C4-2B (cell line): ENCODE results near the gene METTL26.

Experiments used
- H3K27ac ChIP-seq: fragments of 450-650 bp; 2 replicates; pipeline ENCODE4 v1.5.1; 2017
- ZFX ChIP-seq: fragments of 450-650 bp; IDR thresholded peaks from 2 replicates; pipeline ENCODE4 v1.6.1; 2017
- TF ChIP-seq, protein P1 (sequence below): fragments of 450-650 bp; conservative IDR thresholded peaks from 2 replicates; pipeline ENCODE4 v1.5.1; 2017; ENCODE audit warnings: mild to moderate bottlenecking

The METTL26 gene

GRCh38 chr16:660132-660458, 24.0 kb upstream of the METTL26 start:
- H3K27ac ChIP-seq = peak overlapping the region; percentile 47
- TF ChIP-seq ZFX = no peak
- TF ChIP-seq, protein P1, sequence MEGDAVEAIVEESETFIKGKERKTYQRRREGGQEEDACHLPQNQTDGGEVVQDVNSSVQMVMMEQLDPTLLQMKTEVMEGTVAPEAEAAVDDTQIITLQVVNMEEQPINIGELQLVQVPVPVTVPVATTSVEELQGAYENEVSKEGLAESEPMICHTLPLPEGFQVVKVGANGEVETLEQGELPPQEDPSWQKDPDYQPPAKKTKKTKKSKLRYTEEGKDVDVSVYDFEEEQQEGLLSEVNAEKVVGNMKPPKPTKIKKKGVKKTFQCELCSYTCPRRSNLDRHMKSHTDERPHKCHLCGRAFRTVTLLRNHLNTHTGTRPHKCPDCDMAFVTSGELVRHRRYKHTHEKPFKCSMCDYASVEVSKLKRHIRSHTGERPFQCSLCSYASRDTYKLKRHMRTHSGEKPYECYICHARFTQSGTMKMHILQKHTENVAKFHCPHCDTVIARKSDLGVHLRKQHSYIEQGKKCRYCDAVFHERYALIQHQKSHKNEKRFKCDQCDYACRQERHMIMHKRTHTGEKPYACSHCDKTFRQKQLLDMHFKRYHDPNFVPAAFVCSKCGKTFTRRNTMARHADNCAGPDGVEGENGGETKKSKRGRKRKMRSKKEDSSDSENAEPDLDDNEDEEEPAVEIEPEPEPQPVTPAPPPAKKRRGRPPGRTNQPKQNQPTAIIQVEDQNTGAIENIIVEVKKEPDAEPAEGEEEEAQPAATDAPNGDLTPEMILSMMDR = no peak

GRCh38 chr16:659618-660017, 23.5 kb upstream of the METTL26 start:
- no peak overlapping the region; the same call in 1 of the 2 replicates for H3K27ac ChIP-seq
- TF ChIP-seq, protein P1 = no peak
- no peak for TF ChIP-seq ZFX

- TF ChIP-seq, protein P1 = no peak; the same call in 1 of the 2 replicates
- TF ChIP-seq ZFX = no peak
- no peak overlapping the region for H3K27ac ChIP-seq
Measured at GRCh38 chr16:658679-659571, 22.8 kb upstream of the METTL26 start.

- no peak overlapping the region for H3K27ac ChIP-seq
Measured at GRCh38 chr16:657487-657886, 21.4 kb upstream of the METTL26 start.

DNA sequence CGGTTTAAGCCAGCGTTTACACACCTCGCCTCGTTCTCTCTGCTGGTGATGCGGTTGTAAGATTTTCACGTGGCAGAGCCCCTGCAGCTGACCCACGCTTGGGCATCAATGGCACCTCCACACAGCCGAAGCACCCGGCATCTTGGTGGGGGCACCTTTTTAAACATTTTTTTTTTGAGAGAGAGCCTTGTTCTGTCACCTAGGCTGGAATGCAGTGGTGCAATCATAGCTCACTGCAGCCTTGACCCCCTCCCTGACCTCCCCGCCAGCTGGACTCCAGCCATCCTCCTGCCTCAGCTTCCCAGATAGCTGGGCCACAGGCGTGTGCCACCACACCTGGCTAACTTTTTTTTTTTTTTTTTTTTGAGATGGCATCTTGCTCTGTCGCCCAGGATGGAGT, 17.9 kb upstream of the METTL26 start:
- no peak overlapping the region for H3K27ac ChIP-seq
- TF ChIP-seq, protein P1 = no peak
- no peak for TF ChIP-seq ZFX

More at GRCh38 chr16:657487-657886, 21.4 kb upstream of the METTL26 start:
- TF ChIP-seq, protein P1 = no peak
- no peak for TF ChIP-seq ZFX

GRCh38 chr16:652454-653305, 16.6 kb upstream of the METTL26 start:
- no peak overlapping the region for H3K27ac ChIP-seq
- no peak for TF ChIP-seq ZFX
- TF ChIP-seq, protein P1 = no peak

DNA sequence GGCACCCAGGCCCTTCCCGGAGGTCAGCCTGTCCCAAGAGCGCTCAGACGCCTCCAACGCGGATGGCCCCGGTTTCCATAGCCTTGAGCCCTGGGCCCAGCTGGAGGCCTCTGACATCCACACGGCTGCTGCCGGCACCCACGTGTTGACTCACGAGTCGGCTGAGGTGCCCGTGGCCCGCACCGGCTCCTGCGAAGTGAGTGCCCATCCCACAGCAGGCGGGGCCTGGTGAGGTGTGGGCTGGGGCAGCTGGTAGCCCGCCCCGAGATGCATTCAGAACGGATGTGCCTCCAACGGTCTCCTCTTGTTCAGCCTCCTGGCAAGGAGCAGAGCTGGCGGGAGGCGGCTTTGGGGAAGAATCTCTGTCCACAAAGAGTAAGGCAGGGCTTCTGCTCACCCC, 15.7 kb upstream of the METTL26 start:
- TF ChIP-seq, protein P1 = no peak
- no peak for TF ChIP-seq ZFX
- no peak overlapping the region for H3K27ac ChIP-seq
